H1 (cell line): ENCODE measurements around the gene MTCH1. TPM values are rescaled to one million over a fixed set of nuclear protein-coding genes. Genes with fewer than 3 reads are reported as not detected.

Source experiments
- CTCF ChIA-PET: fragments of 300-600 bp; sonication (Branson Sonifier 250); formaldehyde crosslinking; loops from one replicate; lab custom pipeline; 2021; ENCODE audit not compliant: partially characterized antibody; lab: Charles Lee
- POLR2A ChIA-PET: fragments of 300-600 bp; sonication (Branson Sonifier 250); formaldehyde crosslinking; loops from one replicate; lab custom pipeline; 2021; ENCODE audit warnings: inconsistent platforms; ENCODE audit not compliant: partially characterized antibody; lab: Charles Lee
- DNase-seq, 2 experiments: peaks; one replicate each; pipeline versions ENCODE4 v3.0.0 to v3.0.0-alpha.2; 2010 to 2022; ENCODE audit warnings: low spot score in 2 of 2, low read depth in 1 of 2, mixed read lengths in 1 of 2
- FAIRE-seq: peaks from 2 replicates; lab custom pipeline; 2011; peaks lifted over from hg19 to GRCh38; lab: Jason Lieb, UNC
- H2AFZ ChIP-seq: 2 replicates; pipeline ENCODE4 v1.8.1; 2012; ENCODE audit warnings: low read length, inconsistent platforms
- H2AK5ac ChIP-seq: 2 replicates; pipeline ENCODE4 v1.6.1; 2013; ENCODE audit warnings: low read depth, low read length
- H2BK120ac ChIP-seq: replicated peaks from 2 replicates; pipeline ENCODE3; 2013; ENCODE audit warnings: low read depth, low read length, inconsistent platforms
- H2BK12ac ChIP-seq: 2 replicates; pipeline ENCODE4 v1.6.1; 2013; ENCODE audit warnings: low read depth, low read length
- H2BK15ac ChIP-seq: 2 replicates; pipeline ENCODE4 v1.6.1; 2013; ENCODE audit warnings: low read length
- H2BK20ac ChIP-seq: 2 replicates; pipeline ENCODE4 v1.6.1; 2013; ENCODE audit warnings: low read length
- H2BK5ac ChIP-seq: 2 replicates; pipeline ENCODE4 v1.6.1; 2013; ENCODE audit warnings: low read depth, low read length
- H3K14ac ChIP-seq: 2 replicates; pipeline ENCODE4 v1.6.1; 2013; ENCODE audit warnings: inconsistent platforms; ENCODE audit not compliant: insufficient read length
- H3K18ac ChIP-seq: 2 replicates; pipeline ENCODE4 v1.6.1; 2013; ENCODE audit warnings: low read length; ENCODE audit errors: extremely low read depth
- H3K23ac ChIP-seq: 2 replicates; pipeline ENCODE4 v1.6.1; 2013; ENCODE audit warnings: inconsistent platforms; ENCODE audit not compliant: insufficient read length
- H3K23me2 ChIP-seq: 2 replicates; pipeline ENCODE4 v1.6.1; 2013; ENCODE audit warnings: low read depth, low read length
- H3K27ac ChIP-seq: 2 replicates; pipeline ENCODE4 v1.6.1; 2011; ENCODE audit warnings: low read depth, low read length, inconsistent platforms
- H3K27me3 ChIP-seq, 4 experiments: replicated peaks in 1 of 4; 1 replicate in 1 of 4; 2 replicates in 3 of 4; pipeline versions ENCODE4 v1.6.1 to v1.8.1; 2011 to 2013; ENCODE audit warnings: low read length in 3 of 4, mild to moderate bottlenecking in 3 of 4, inconsistent platforms in 2 of 4, mixed read lengths in 2 of 4, moderate library complexity in 1 of 4; ENCODE audit not compliant: control insufficient read depth in 3 of 4, insufficient read depth in 3 of 4; ENCODE audit errors: extremely low read depth in 1 of 4
- H3K36me3 ChIP-seq, 4 experiments: 2 replicates each; pipeline versions ENCODE4 v1.6.1 to v1.8.1; 2011 to 2013; ENCODE audit warnings: mild to moderate bottlenecking in 4 of 4, low read length in 3 of 4, moderate library complexity in 2 of 4, control low read depth in 1 of 4, inconsistent platforms in 1 of 4; ENCODE audit not compliant: insufficient read depth in 4 of 4, control insufficient read depth in 2 of 4
- H3K4ac ChIP-seq: replicated peaks from 2 replicates; pipeline ENCODE3; 2013; ENCODE audit warnings: low read length, low read depth, mixed read lengths, inconsistent platforms; ENCODE audit not compliant: insufficient read length
- H3K4me1 ChIP-seq, 4 experiments: replicated peaks in 1 of 4; 1 replicate in 1 of 4; 2 replicates in 3 of 4; pipeline versions ENCODE4 v1.6.1 to v1.8.1; 2011 to 2013; ENCODE audit warnings: low read length in 3 of 4, inconsistent platforms in 2 of 4, mixed read lengths in 1 of 4; ENCODE audit not compliant: insufficient read depth in 4 of 4, control insufficient read depth in 3 of 4
- H3K4me2 ChIP-seq, 2 experiments: 2 replicates each; pipeline versions ENCODE4 v1.6.1 to v1.8.1; 2011 to 2013; ENCODE audit warnings: low read depth in 2 of 2, low read length in 2 of 2, control low read depth in 1 of 2, inconsistent platforms in 1 of 2, mild to moderate bottlenecking in 1 of 2; ENCODE audit not compliant: insufficient read depth in 1 of 2
- H3K4me3 ChIP-seq, 4 experiments: fragments of 200-600, 300-600 bp in 1 of 4; sonication (generic), shearing (Covaris generic), sonication (Bioruptor Twin) in 1 of 4; 2 replicates each; pipeline versions ENCODE4 v1.5.1 to v1.8.1; 2011 to 2016; ENCODE audit warnings: low read length in 4 of 4, low read depth in 3 of 4, control low read depth in 2 of 4, inconsistent platforms in 2 of 4, mild to moderate bottlenecking in 2 of 4, mixed read lengths in 1 of 4, moderate library complexity in 1 of 4; ENCODE audit not compliant: insufficient read depth in 2 of 4; ENCODE audit errors: extremely low read depth in 1 of 4
- H3K56ac ChIP-seq: replicated peaks from 2 replicates; pipeline ENCODE3; 2013; ENCODE audit warnings: low read depth, mild to moderate bottlenecking, mixed read lengths, low read length, inconsistent platforms; ENCODE audit not compliant: insufficient read length
- H3K79me1 ChIP-seq: 2 replicates; pipeline ENCODE4 v1.6.1; 2013; ENCODE audit warnings: low read depth, low read length, control low read depth
- H3K79me2 ChIP-seq, 2 experiments: 2 replicates each; pipeline versions ENCODE4 v1.6.1 to v1.8.1; 2012 to 2013; ENCODE audit warnings: low read length in 2 of 2, mild to moderate bottlenecking in 2 of 2, inconsistent platforms in 1 of 2; ENCODE audit not compliant: insufficient read depth in 2 of 2, control insufficient read depth in 1 of 2
- H3K9ac ChIP-seq, 4 experiments: replicated peaks in 1 of 4; 1 replicate in 1 of 4; 2 replicates in 3 of 4; pipeline versions ENCODE4 v1.6.1 to v1.8.1; 2011 to 2013; ENCODE audit warnings: low read depth in 3 of 4, low read length in 3 of 4, control low read depth in 2 of 4, mild to moderate bottlenecking in 2 of 4, moderate library complexity in 2 of 4, inconsistent platforms in 1 of 4; ENCODE audit errors: extremely low read depth in 1 of 4
- H3K9me3 ChIP-seq, 2 experiments: 2 replicates each; pipeline versions ENCODE4 v1.6.1 to v1.8.1; 2012 to 2013; ENCODE audit warnings: mild to moderate bottlenecking in 2 of 2, moderate library complexity in 2 of 2, control low read depth in 1 of 2, inconsistent platforms in 1 of 2, low read depth in 1 of 2, low read length in 1 of 2, mixed read lengths in 1 of 2; ENCODE audit not compliant: insufficient read depth in 2 of 2
- H4K20me1 ChIP-seq, 2 experiments: replicated peaks in 1 of 2; 2 replicates each; pipeline versions ENCODE3 to v1.8.1; 2011 to 2013; ENCODE audit warnings: inconsistent platforms in 2 of 2, low read length in 2 of 2, mild to moderate bottlenecking in 1 of 2; ENCODE audit not compliant: insufficient read depth in 2 of 2, control insufficient read depth in 1 of 2
- H4K5ac ChIP-seq: 2 replicates; pipeline ENCODE4 v1.6.1; 2013; ENCODE audit warnings: low read length, low read depth, mixed read lengths, inconsistent platforms; ENCODE audit not compliant: insufficient read length
- H4K8ac ChIP-seq: 2 replicates; pipeline ENCODE4 v1.8.0; 2013; ENCODE audit warnings: mild to moderate bottlenecking, moderate library complexity, low read length, inconsistent platforms; ENCODE audit not compliant: insufficient read depth; ENCODE audit errors: extremely low read depth
- H4K91ac ChIP-seq: replicated peaks from 2 replicates; pipeline ENCODE3; 2013; ENCODE audit warnings: low read length, mixed read lengths, inconsistent platforms; ENCODE audit not compliant: insufficient read length
- WGBS, 2 experiments: shearing (Covaris generic) in 1 of 2; methylation state at CpG; one replicate each; pipeline versions ENCODE4 v1.1.6 to v1.1.7; 2013 to 2015; ENCODE audit warnings: low lambda C conversion rate in 2 of 2, mixed read lengths in 2 of 2, inconsistent platforms in 1 of 2, low coverage in 1 of 2, missing lambda C conversion rate in 1 of 2; ENCODE audit not compliant: insufficient replicate concordance in 2 of 2, insufficient coverage in 1 of 2, insufficient read length in 1 of 2; ENCODE audit errors: extremely low coverage in 1 of 2, missing lambda C conversion rate in 1 of 2; 5-methylcytosine and 5-hydroxymethylcytosine counted together
- polyA plus RNA-seq, 7 experiments: library from polyadenylated mRNA; depleted of rRNA in 3 of 7; stranded (reverse) in 5 of 7; unstranded in 2 of 7; fragments of >200 nt in 5 of 7; fragments of 200-250 nt in 2 of 7; gene quantifications; 1 replicate in 5 of 7; 2 replicates in 1 of 7; 4 replicates in 1 of 7; pipeline versions ENCODE4 v1.2.1 to v1.2.3, GENCODE V29; 2011 to 2013; ENCODE audit warnings: missing spikeins in 2 of 7, mixed read lengths in 2 of 7
- total RNA-seq: library from RNA; stranded (reverse); fragmentation: NEBNext Ultra II Directional; extraction: Animal tissue kit (Norgen Biotek cat#: 25700); gene quantifications from 2 replicates; pipeline ENCODE4 v1.2.1, GENCODE V29; 2021

The MTCH1 gene
- total and polyA plus RNA-seq, 2 of the 8 experiments (the other 6 are each of a cell fraction or from before 2014, with no cell fraction given) = 169 to 214 TPM

DNA sequence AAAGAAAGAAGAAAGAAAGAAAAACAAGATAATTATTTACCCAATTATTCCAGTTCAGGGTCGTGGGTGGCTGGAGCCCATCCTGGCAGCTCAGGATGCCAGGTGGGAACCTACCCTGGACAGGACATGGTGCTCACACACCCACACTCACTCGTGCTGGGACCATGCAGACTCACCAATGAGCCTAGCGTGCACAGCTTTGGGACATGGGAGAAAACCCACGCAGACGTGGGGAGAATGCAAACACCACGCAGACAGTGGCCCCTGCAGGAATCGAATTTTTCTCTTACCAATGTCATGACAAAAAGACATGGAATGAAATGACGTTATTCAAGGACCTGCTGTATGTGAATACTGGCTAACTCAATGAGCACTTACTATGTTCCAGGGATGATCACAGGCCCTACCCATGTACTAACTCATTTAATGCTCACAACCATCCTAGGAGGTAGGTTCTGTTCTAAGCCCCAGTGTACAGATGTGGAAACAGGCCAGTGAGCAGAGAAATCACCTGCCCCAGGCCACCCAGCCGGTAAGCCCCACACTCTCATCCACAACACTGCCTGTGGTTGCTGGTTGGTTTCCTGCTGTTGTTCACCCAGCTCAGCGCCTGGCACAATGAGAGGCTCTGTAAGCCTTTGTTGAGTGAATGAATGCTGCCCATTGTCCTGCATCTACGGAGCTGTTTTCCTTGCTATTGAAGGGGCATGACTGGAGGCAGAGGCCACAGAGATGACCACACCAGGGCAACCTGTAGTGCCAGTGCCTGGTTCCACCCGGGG, 38.2 kb downstream of the MTCH1 start:
- DNase-seq = no peak
- 83% methylated on average over 12 of the region's 12 CpGs; no CpG with 5 or more reads in 1 of the 2 experiments for WGBS, 2 experiments
- CTCF ChIA-PET = interaction anchor here (1.4 kb wide), 1 partner anchor 70 kb away, joined by 8 read pairs; no protein-coding TSS in a partner anchor

More for the DNA sequence above, 38.2 kb downstream of the MTCH1 start:
- Histone ChIP-seq H4K8ac (no peak overlapping the region; the same call in 1 of the 2 replicates), H3K4ac (no peak overlapping the region), H3K23ac (no peak overlapping the region), H4K91ac (no peak overlapping the region), H3K4me1 (peaks cover 3 to 23% (median 5%) of the 10 kb centered on the region in 4 experiments), H2AK5ac (no peak overlapping the region), H3K27me3 (no peaks in the 10 kb centered on the region), H3K79me2 (no peaks in the 10 kb centered on the region), H3K56ac (no peak overlapping the region), H3K9ac (no peak overlapping the region), H3K14ac (no peak overlapping the region), H2BK120ac (no peak overlapping the region), H3K23me2 (no peaks in the 10 kb centered on the region), H3K4me2 (peak overlapping the region in 1 of 2 experiments; percentile 15; a peak in 1 of 4 replicates), H3K9me3 (no peaks in the 10 kb centered on the region), H3K18ac (no peak overlapping the region), H4K5ac (no peak overlapping the region), H2AFZ (no peak overlapping the region), H2BK15ac (no peak overlapping the region; the same call in 1 of the 2 replicates), H2BK5ac (no peak overlapping the region), H3K36me3 (no peaks in the 10 kb centered on the region), H4K20me1 (no peaks in the 10 kb centered on the region), H2BK12ac (peak overlapping the region; percentile 70; the same call in 1 of the 2 replicates), H3K27ac (no peak overlapping the region), H2BK20ac (peak overlapping the region; percentile 84; the same call in 1 of the 2 replicates), H3K4me3 (no peak overlapping the region), H3K79me1 (no peaks in the 10 kb centered on the region)
- FAIRE-seq = no peak
- POLR2A ChIA-PET = interaction anchor here (1.6 kb wide), 1 partner anchor 9 kb away, joined by 5 read pairs; no protein-coding TSS in a partner anchor
